ENCODE measurements around the gene PXDC1.

GRCh38 chr6:3742076-3742425, 9.5 kb downstream of the PXDC1 start:
- TF ChIP-seq POLR2AphosphoS5 (IDR thresholded peaks at IDR 0.05) (no peak), CTCF (IDR thresholded peaks at IDR 0.05) (no peak), POLR2A (IDR thresholded peaks at IDR 0.05) (no peak), EP300 (IDR thresholded peaks at IDR 0.05) (no peak)
